Activated T-cell treated with anti-CD3 and anti-CD28 coated beads for 1 hour (primary cell): ENCODE measurements around the gene TMC1.
"Not testable (repeated sequence)": the region's sequence is repeated elsewhere in the genome, so short reads cannot be mapped to it uniquely, and the experiment has no call there.

Source experiments
- DNase-seq: peaks from one replicate; pipeline ENCODE4 v3.0.0-alpha.2; 2020; ENCODE audit warnings: low read depth

Gene TMC1

GRCh38 chr9:72773570-72773969 is 252.2 kb downstream of the TMC1 start:
- no peak for DNase-seq

- DNase-seq: no peak
These were observed 254.2 kb downstream of the TMC1 start for GRCh38 chr9:72775570-72775969.

- no peak for DNase-seq
These were observed 258.2 kb downstream of the TMC1 start for GRCh38 chr9:72779614-72780013.

- DNase-seq: no peak
These were observed 265.5 kb downstream of the TMC1 start for GRCh38 chr9:72786948-72787347.

- no peak for DNase-seq
These were observed 267.7 kb downstream of the TMC1 start for GRCh38 chr9:72788966-72789735.

GRCh38 chr9:72789885-72790284 is 268.5 kb downstream of the TMC1 start:
- DNase-seq: no peak

- DNase-seq: no peak
These were observed 269.6 kb downstream of the TMC1 start for GRCh38 chr9:72790989-72791388.

- no peak for DNase-seq
These were observed 270.0 kb downstream of the TMC1 start for GRCh38 chr9:72791436-72791835.

GRCh38 chr9:72794946-72795345 is 273.5 kb downstream of the TMC1 start:
- no peak for DNase-seq

GRCh38 chr9:72800328-72800994 is 279.1 kb downstream of the TMC1 start:
- no peak for DNase-seq

GRCh38 chr9:72805238-72805637 is 283.8 kb downstream of the TMC1 start:
- DNase-seq: no peak

- DNase-seq: not testable (repeated sequence)
These were observed 285.0 kb downstream of the TMC1 start for GRCh38 chr9:72806313-72806809.

GRCh38 chr9:72807765-72808445 is 286.5 kb downstream of the TMC1 start:
- DNase-seq: no peak

- DNase-seq: no peak
These were observed 287.0 kb downstream of the TMC1 start for GRCh38 chr9:72808446-72808768.

GRCh38 chr9:72809586-72809985 is 288.2 kb downstream of the TMC1 start:
- no peak for DNase-seq

- no peak for DNase-seq
These were observed 291.2 kb downstream of the TMC1 start for GRCh38 chr9:72812559-72813111.

- DNase-seq: no peak
These were observed 292.1 kb downstream of the TMC1 start for GRCh38 chr9:72813544-72813943.

GRCh38 chr9:72814083-72814597 is 292.7 kb downstream of the TMC1 start:
- no peak for DNase-seq

- DNase-seq: no peak
These were observed 295.3 kb downstream of the TMC1 start for GRCh38 chr9:72816666-72817065.

- no peak for DNase-seq
These were observed 296.0 kb downstream of the TMC1 start for GRCh38 chr9:72817413-72817812.

GRCh38 chr9:72818385-72818784 is 297.0 kb downstream of the TMC1 start:
- no peak for DNase-seq

GRCh38 chr9:72823971-72824370 is 302.6 kb downstream of the TMC1 start:
- no peak for DNase-seq
